PC-3 (cell line): ENCODE results near the gene AOPEP. TPM values are rescaled to one million over a fixed set of nuclear protein-coding genes. Genes with fewer than 3 reads are reported as not detected.

Experiments used
- ATAC-seq: fragments of 200-7000 bp; cut with Tn5 transposase; 2 replicates; pipeline ENCODE4 v1.9.1; 2020; ENCODE audit warnings: mild to moderate bottlenecking, moderate library complexity
- BruUV-seq: library from RNA; stranded (reverse); fragments of 400-500 nt; replicated peaks from 2 replicates; lab custom pipeline; 2021; lab: Mats Ljungman, UMichigan
- CTCF ChIA-PET: fragments of 300-600 bp; sonication (Branson Sonifier 250); formaldehyde crosslinking; loops from one replicate; lab custom pipeline; 2022; ENCODE audit warnings: antibody characterized with exemption; lab: Charles Lee
- POLR2A ChIA-PET: fragments of 300-600 bp; sonication (Branson Sonifier 250); formaldehyde crosslinking; loops from one replicate; lab custom pipeline; 2022; ENCODE audit warnings: antibody characterized with exemption; ENCODE audit not compliant: unreplicated experiment; lab: Charles Lee
- DNase-seq: peaks from one replicate; pipeline ENCODE4 v3.0.0-alpha.2; 2015
- H2AFZ ChIP-seq: fragments of 300-600 bp; sonication (generic); 2 replicates; pipeline ENCODE4 v1.6.0; 2016; ENCODE audit warnings: antibody characterized with exemption, low read length
- H3F3A ChIP-seq: fragments of 300-600 bp; sonication (generic); one replicate; pipeline ENCODE4 v1.6.0; 2017; ENCODE audit warnings: antibody characterized with exemption, low read length, control low read depth, mild to moderate bottlenecking; ENCODE audit not compliant: unreplicated experiment
- H3K27ac ChIP-seq: fragments of 300-600 bp; sonication (generic); 2 replicates; pipeline ENCODE4 v1.5.1; 2016; ENCODE audit warnings: mild to moderate bottlenecking, low read length
- H3K27me3 ChIP-seq: fragments of 300-600 bp; sonication (generic); 2 replicates; pipeline ENCODE4 v1.6.1; 2016; ENCODE audit warnings: low read length, mixed read lengths
- H3K36me3 ChIP-seq: fragments of 300-600 bp; sonication (generic); 2 replicates; pipeline ENCODE4 v1.6.1; 2016; ENCODE audit warnings: low read depth, mixed run types, low read length, mixed read lengths
- H3K4me1 ChIP-seq: fragments of 300-600 bp; sonication (generic); 2 replicates; pipeline ENCODE4 v1.5.1; 2016; ENCODE audit warnings: low read length; ENCODE audit not compliant: insufficient read depth
- H3K4me2 ChIP-seq: fragments of 300-600 bp; sonication (generic); 2 replicates; pipeline ENCODE4 v1.6.0; 2016; ENCODE audit warnings: low read length
- H3K4me3 ChIP-seq: fragments of 300-600 bp; sonication (generic); 2 replicates; pipeline ENCODE4 v1.5.1; 2016; ENCODE audit warnings: mild to moderate bottlenecking, low read length, mixed read lengths
- H3K79me2 ChIP-seq: fragments of 300-600 bp; sonication (generic); 2 replicates; pipeline ENCODE4 v1.6.1; 2017; ENCODE audit warnings: low read length, mixed read lengths
- H3K9ac ChIP-seq: fragments of 300-600 bp; sonication (generic); 2 replicates; pipeline ENCODE4 v1.6.0; 2016; ENCODE audit warnings: mild to moderate bottlenecking, low read length
- H3K9me2 ChIP-seq: fragments of 300-600 bp; sonication (generic); replicated peaks from 2 replicates; pipeline ENCODE4 v1.6.1; 2016; ENCODE audit warnings: mixed run types, low read length, mixed read lengths
- H3K9me3 ChIP-seq: fragments of 300-600 bp; sonication (generic); 2 replicates; pipeline ENCODE4 v1.6.1; 2016; ENCODE audit warnings: low read length, mixed read lengths
- H4K20me1 ChIP-seq: fragments of 300-600 bp; sonication (generic); 2 replicates; pipeline ENCODE4 v1.6.1; 2016; ENCODE audit warnings: low read length, mixed read lengths
- EZH2 ChIP-seq: fragments of 300-600 bp; sonication (generic); IDR thresholded peaks from one replicate; pipeline ENCODE4 v1.6.1; 2017; ENCODE audit warnings: antibody characterized with exemption, mild to moderate bottlenecking, low read length; ENCODE audit not compliant: unreplicated experiment
- EZH2phosphoT487 ChIP-seq: fragments of 300-600 bp; sonication (generic); IDR thresholded peaks from 2 replicates; pipeline ENCODE4 v1.6.1; 2018; ENCODE audit warnings: mild to moderate bottlenecking, antibody characterized with exemption, low read length, borderline replicate concordance
- intact Hi-C: fragments of 100-400 bp; cut with micrococcal nuclease; formaldehyde crosslinking; loops from 2 replicates; pipeline ENCODE4 v1.9.0; 2023
- total RNA-seq: library from RNA; depleted of rRNA; stranded (reverse); fragments of >200 nt; gene quantifications from 2 replicates; pipeline ENCODE4 v1.2.3, GENCODE V29; 2014
- TF ChIP-seq, protein P1 (sequence below): fragments of 300-600 bp; sonication (generic); conservative IDR thresholded peaks from 2 replicates; pipeline ENCODE4 v1.5.1; 2017; ENCODE audit warnings: antibody characterized with exemption, low read depth, mild to moderate bottlenecking, low read length

AOPEP gene
- total RNA-seq, 1 experiment from 2014 or later, result 23.1 TPM

- DNase-seq (no peak), ATAC-seq (no peak)
- H3K4me2 ChIP-seq, result no peak overlapping the region
- ChIA-PET POLR2A (interaction anchor here (0.5 kb wide), 1 partner anchor 72 kb away, joined by 3 read pairs; no protein-coding TSS in a partner anchor), CTCF (no interaction called here)
- H3F3A ChIP-seq, result no peaks in the 10 kb centered on the region
- H3K27ac ChIP-seq, result no peak overlapping the region
- H2AFZ ChIP-seq, result no peak overlapping the region
- H3K9ac ChIP-seq, result no peak overlapping the region
- H3K4me3 ChIP-seq, result no peak overlapping the region
- TF ChIP-seq, protein P1, sequence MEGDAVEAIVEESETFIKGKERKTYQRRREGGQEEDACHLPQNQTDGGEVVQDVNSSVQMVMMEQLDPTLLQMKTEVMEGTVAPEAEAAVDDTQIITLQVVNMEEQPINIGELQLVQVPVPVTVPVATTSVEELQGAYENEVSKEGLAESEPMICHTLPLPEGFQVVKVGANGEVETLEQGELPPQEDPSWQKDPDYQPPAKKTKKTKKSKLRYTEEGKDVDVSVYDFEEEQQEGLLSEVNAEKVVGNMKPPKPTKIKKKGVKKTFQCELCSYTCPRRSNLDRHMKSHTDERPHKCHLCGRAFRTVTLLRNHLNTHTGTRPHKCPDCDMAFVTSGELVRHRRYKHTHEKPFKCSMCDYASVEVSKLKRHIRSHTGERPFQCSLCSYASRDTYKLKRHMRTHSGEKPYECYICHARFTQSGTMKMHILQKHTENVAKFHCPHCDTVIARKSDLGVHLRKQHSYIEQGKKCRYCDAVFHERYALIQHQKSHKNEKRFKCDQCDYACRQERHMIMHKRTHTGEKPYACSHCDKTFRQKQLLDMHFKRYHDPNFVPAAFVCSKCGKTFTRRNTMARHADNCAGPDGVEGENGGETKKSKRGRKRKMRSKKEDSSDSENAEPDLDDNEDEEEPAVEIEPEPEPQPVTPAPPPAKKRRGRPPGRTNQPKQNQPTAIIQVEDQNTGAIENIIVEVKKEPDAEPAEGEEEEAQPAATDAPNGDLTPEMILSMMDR, result no peak
- TF ChIP-seq EZH2phosphoT487, result no peak
- no peak for TF ChIP-seq EZH2
- BruUV-seq, result no TSS peak
- H3K4me1 ChIP-seq, result peaks cover 27% of the 10 kb centered on the region
- intact Hi-C loops, result no loop called here
- H4K20me1 ChIP-seq, result no peaks in the 10 kb centered on the region
- no peaks in the 10 kb centered on the region for H3K9me2 ChIP-seq
- H3K36me3 ChIP-seq, result no peaks in the 10 kb centered on the region
- no peaks in the 10 kb centered on the region for H3K27me3 ChIP-seq
- H3K79me2 ChIP-seq, result no peaks in the 10 kb centered on the region
- no peaks in the 10 kb centered on the region for H3K9me3 ChIP-seq
Measured at GRCh38 chr9:94850540-94851434, 124.3 kb downstream of the AOPEP start.

DNA sequence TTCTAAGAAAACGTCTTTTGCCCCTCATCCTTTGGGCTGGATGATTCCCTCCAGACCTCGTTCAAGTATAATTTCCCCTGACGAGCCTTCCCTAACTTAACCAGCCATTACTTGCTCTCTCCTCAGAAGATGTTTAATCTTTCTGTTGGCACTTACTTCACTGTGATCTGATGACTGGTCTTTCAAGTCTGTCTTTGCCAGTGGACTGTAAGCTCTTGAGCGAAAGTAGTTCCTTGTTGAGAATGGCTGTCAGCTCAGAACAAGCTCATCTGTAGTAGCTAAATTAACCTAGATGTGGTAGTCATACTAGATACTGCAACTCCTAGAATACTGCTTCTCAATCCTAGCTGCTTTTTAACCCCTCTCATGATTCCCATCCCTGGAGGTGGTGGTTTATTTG lies 125.0 kb downstream of the AOPEP start:
- no peaks in the 10 kb centered on the region for H3K9me2 ChIP-seq
- TF ChIP-seq EZH2 (no peak), EZH2phosphoT487 (no peak)
- TF ChIP-seq, protein P1, result no peak
- no peaks in the 10 kb centered on the region for H3K9me3 ChIP-seq
- H3K4me1 ChIP-seq, result peaks cover 27% of the 10 kb centered on the region
- H3K4me3 ChIP-seq, result no peak overlapping the region
- CTCF ChIA-PET, result no interaction called here
- DNase-seq, result no peak
- H3K36me3 ChIP-seq, result no peaks in the 10 kb centered on the region
- H3K4me2 ChIP-seq, result no peak overlapping the region
- no peak overlapping the region for H2AFZ ChIP-seq
- H3F3A ChIP-seq, result no peaks in the 10 kb centered on the region
- no peak for ATAC-seq
- intact Hi-C loops, result no loop called here
- POLR2A ChIA-PET, result no interaction called here
- no peak overlapping the region for H3K9ac ChIP-seq
- no peaks in the 10 kb centered on the region for H3K27me3 ChIP-seq
- BruUV-seq, result no TSS peak
- H4K20me1 ChIP-seq, result no peaks in the 10 kb centered on the region
- no peaks in the 10 kb centered on the region for H3K79me2 ChIP-seq
- no peak overlapping the region for H3K27ac ChIP-seq

GRCh38 chr9:94851892-94852291 lies 125.4 kb downstream of the AOPEP start:
- Histone ChIP-seq H4K20me1 (no peaks in the 10 kb centered on the region), H2AFZ (no peak overlapping the region), H3K4me2 (no peak overlapping the region), H3F3A (no peaks in the 10 kb centered on the region), H3K27me3 (no peaks in the 10 kb centered on the region), H3K4me3 (no peak overlapping the region), H3K36me3 (no peaks in the 10 kb centered on the region), H3K4me1 (peaks cover 27% of the 10 kb centered on the region), H3K9me2 (no peaks in the 10 kb centered on the region), H3K9me3 (no peaks in the 10 kb centered on the region), H3K9ac (no peak overlapping the region), H3K27ac (no peak overlapping the region), H3K79me2 (no peaks in the 10 kb centered on the region)
- intact Hi-C loops, result no loop called here
- TF ChIP-seq EZH2 (no peak), EZH2phosphoT487 (no peak)
- TF ChIP-seq, protein P1, result no peak
- ChIA-PET POLR2A (no interaction called here), CTCF (no interaction called here)
- DNase-seq, result no peak
- BruUV-seq, result no TSS peak
- no peak for ATAC-seq
